ENCODE measurements around the gene TP73.

TP73 gene

GRCh38 chr1:3671371-3672180 is 19.3 kb downstream of the TP73 start:
- DNase-seq (ENCODE audit: low spot score) (no peak), FAIRE-seq (no peak)

DNA sequence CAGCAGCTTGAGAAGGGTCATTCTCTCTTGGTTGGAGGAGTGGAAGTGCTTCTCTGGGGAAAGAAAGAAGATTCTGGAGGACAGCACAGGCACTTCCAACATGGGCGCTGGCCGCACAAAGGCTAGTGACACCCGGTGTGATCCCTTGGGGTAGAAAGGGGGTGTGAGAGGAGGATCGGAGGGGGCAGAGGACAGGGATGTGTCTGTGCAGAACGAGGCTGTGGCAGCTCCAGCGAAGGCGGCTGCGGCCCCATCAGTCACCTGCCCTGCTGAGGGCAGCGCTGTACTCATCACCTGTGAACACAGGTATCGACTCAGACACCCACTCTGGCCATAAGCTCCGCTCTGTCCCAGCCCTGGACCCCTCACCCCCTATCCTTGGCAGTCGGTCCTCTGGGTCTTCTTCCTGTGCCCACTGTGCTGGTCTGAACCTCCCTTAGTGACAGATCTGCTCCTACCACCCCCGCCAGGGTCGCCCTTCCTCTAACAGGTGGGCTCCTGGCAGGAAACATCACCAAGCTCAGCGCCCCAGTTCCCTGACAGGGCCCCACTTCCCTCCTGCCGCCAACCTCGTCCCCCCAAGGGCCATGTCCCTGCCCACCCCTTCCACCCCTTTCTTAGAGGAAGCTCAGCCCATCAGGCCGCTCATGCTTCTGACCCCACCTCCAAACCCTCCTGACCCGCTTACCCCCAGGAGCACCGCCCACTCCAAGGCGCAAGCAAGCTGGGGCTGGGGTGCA is 20.1 kb downstream of the TP73 start:
- no peak for FAIRE-seq
- no peak for DNase-seq (ENCODE audit: low spot score)

DNA sequence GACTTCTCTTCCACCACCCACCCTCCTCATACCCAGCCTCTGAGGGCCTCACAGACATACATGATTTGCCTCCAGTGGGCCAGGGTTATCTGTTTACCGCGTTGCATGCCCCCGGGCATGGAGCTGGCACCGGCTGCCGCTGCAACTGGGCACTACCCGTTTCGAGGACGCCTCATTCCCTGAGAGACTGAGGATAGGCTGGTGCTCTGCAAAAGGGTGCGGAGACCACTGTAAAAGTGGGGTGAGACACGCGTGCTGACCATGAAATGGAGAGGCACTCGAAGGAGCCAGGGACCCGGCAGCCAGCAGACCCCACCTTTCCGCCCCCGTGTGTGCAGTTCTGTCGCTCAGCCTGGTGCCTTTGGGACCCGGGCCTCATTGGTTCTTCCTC is 20.6 kb downstream of the TP73 start:
- DNase-seq (ENCODE audit: low spot score) = no peak
- FAIRE-seq = no peak

- DNase-seq (ENCODE audit: low spot score) (no peak), FAIRE-seq (no peak)
Observed at GRCh38 chr1:3673381-3674099, 21.2 kb downstream of the TP73 start.

- FAIRE-seq (no peak), DNase-seq (ENCODE audit: low spot score) (no peak)
Observed at GRCh38 chr1:3674100-3675094, 22.1 kb downstream of the TP73 start.

DNA sequence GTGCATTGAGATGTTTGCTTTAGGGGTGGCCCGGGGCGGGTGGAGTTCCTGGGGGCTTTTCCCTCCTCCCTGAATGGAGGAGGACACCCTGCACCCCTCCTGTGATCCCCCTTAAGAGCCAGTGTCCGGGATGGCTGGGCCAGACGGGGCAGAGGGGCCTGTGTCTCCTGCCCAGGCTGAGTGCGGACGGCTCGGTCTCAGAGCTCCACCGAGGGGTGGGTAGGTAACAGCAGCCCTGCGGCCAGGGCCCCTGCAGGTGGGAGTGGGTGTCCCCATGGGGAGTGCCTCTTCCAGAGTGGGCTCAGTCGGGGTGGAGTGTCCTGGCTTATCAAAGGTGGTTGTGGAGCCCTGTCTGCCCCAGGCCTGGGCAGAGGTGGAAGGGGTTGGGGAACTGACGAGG is 23.1 kb downstream of the TP73 start:
- FAIRE-seq (no peak), DNase-seq (ENCODE audit: low spot score) (no peak)

- DNase-seq (ENCODE audit: low spot score) (no peak), FAIRE-seq (no peak)
Observed at GRCh38 chr1:3676581-3677470, 24.5 kb downstream of the TP73 start.

- FAIRE-seq = no peak
- no peak for DNase-seq (ENCODE audit: low spot score)
Observed at GRCh38 chr1:3677484-3677883, 25.2 kb downstream of the TP73 start.

DNA sequence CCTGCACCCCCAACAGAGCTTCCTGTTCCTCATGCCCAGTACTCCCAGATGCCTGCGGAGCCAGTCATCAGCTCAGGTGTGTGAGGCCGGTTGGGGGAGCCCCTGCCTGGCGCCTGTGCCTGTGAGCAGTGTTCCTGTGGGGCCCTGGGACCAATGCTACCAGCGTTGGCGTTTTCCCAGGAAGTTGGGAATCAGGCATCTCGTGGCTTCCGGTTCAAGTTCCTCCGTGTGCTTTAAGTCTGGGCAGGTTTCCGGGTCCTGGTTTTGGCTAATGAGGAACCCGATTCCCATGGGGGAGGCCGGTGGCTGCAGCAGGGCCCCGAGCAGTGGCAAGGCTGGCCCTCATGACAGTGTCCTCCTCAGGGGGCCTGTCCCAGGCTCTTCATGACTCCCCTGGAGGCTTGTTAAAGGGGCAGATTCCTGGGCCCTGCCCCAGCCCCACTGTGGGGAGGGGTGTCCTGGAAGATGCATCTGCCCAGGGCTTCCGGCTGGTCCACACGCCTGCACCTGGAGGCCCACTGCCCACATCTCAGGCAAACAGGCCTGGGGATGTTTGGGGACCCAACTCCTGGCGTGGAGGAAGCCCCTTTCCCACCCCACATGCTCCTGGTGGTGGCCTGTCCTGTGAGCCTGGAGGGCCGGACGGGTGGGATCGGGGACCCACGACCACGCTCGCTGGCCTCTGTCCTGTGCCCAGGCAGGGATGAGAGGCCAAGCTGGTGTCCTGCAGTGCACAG is 26.2 kb downstream of the TP73 start:
- DNase-seq (ENCODE audit: low spot score) (peak; percentile 13), FAIRE-seq (no peak)

DNA sequence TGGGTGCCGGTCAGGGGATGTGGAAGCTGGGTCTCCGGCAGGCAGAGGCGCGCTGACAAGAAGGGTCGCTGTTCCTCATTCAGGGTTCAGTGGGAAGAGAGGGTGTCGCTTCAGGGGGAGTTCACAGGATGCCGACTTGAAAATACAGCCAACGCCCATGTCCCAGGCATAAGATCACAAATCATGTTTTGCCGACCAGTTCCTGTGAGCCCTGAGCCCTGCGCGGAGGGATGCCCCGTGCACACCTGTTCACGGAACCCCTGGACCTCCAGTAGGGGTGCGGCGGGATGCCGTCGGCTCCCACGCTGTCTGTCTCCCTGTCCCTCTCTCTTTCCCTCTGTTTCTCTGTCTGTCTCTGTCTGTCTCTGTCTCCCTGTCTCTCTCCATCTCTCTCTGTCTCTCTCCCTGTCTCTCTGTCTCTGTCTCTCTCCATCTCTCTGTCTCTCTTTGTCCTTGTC is 26.8 kb downstream of the TP73 start:
- DNase-seq (ENCODE audit: low spot score) (no peak), FAIRE-seq (no peak)

DNA sequence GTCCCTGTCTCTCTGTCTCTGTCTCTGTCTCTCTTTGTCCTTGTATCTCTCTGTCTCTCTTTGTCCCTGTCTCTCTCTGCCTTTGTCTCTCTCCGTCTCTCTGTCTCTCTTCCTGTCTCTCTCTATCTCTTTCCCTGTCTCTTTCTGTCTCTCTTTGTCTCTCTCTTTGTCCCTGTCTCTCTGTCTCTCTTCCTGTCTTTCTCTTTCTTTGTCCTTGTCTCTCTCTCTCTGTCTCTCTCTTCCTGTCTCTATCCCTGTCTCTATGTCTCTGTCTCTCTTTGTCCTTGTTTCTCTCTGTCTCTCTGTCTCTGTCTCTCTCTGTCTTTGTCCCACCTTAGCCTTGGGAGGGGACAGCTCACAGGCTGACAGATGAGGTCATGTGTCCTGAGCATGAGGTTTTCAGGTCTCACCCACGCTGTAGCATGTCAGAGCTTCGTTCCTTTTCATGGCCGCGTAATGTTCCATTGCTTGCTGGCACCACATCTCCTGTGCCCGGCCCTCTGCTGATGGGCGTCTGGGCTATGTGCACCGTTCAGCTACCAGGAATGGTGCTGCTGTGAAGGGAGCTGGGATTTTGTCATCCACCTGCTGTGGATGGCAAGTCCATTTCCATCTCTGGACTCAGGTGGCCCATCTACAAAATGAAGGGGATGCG is 27.6 kb downstream of the TP73 start:
- no peak for FAIRE-seq
- no peak for DNase-seq (ENCODE audit: low spot score)

GRCh38 chr1:3680488-3681230 is 28.3 kb downstream of the TP73 start:
- DNase-seq (ENCODE audit: low spot score) (no peak), FAIRE-seq (no peak)

- DNase-seq (ENCODE audit: low spot score) (no peak), FAIRE-seq (no peak)
Observed at GRCh38 chr1:3681231-3681897, 29.0 kb downstream of the TP73 start.

GRCh38 chr1:3681898-3682806 is 29.8 kb downstream of the TP73 start:
- FAIRE-seq = no peak

DNA sequence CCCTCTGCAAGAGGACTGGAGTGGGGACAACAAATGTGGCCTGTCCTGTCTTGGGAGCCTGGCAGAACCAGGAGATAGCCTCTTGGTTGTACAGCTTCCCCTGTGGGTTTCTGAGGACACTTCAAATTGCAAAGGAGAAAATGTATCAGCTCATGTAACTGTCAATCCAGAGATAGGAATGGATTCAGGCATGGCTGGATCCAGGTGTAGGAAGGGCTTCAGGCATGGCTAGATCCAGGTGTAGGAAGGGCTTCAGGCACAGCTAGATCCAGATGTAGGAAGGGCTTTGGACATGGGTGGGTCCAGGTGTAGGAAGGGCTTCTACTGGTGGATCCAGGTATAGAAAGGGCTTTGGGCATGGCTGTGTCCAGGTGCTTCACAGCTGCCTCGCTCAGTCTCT is 30.9 kb downstream of the TP73 start:
- FAIRE-seq (no peak), DNase-seq (ENCODE audit: low spot score) (no peak)

More at GRCh38 chr1:3681898-3682806, 29.8 kb downstream of the TP73 start:
- no peak for DNase-seq (ENCODE audit: low spot score)

- DNase-seq (ENCODE audit: low spot score) (no peak), FAIRE-seq (no peak)
Observed at GRCh38 chr1:3683992-3684391, 31.7 kb downstream of the TP73 start.
